Osteocyte (in vitro differentiated cells): ENCODE results near the gene TAF6L. TPM values are rescaled to one million over a fixed set of nuclear protein-coding genes. Genes with fewer than 3 reads are reported as not detected.
A peak's percentile ranks its signal among the peaks of the same experiment; 100 is the strongest.

Experiments used
- DNase-seq: peaks from one replicate; pipeline ENCODE4 v3.0.0; 2021; ENCODE audit warnings: mixed read lengths; ENCODE audit not compliant: unreplicated experiment; ENCODE audit errors: extremely low spot score
- H3K27ac Mint-ChIP-seq: one replicate; pipeline ENCODE4 v1.8.0; 2021; ENCODE audit warnings: mild to moderate bottlenecking, mixed read lengths; ENCODE audit not compliant: unreplicated experiment
- H3K27me3 Mint-ChIP-seq: one replicate; pipeline ENCODE4 v1.8.0; 2021; ENCODE audit warnings: mixed read lengths; ENCODE audit not compliant: unreplicated experiment
- H3K36me3 Mint-ChIP-seq: one replicate; pipeline ENCODE4 v1.8.0; 2021; ENCODE audit warnings: mixed read lengths; ENCODE audit not compliant: unreplicated experiment
- H3K4me1 Mint-ChIP-seq: one replicate; pipeline ENCODE4 v1.8.0; 2021; ENCODE audit warnings: mixed read lengths; ENCODE audit not compliant: unreplicated experiment
- H3K4me3 Mint-ChIP-seq: one replicate; pipeline ENCODE4 v1.8.0; 2021; ENCODE audit warnings: mild to moderate bottlenecking, moderate library complexity, mixed read lengths; ENCODE audit not compliant: unreplicated experiment
- H3K9me3 Mint-ChIP-seq: one replicate; pipeline ENCODE4 v1.8.0; 2021; ENCODE audit warnings: mixed read lengths; ENCODE audit not compliant: unreplicated experiment
- CTCF ChIP-seq: fragments of 200-600 bp; sonication (generic); IDR thresholded peaks from 2 replicates; pipeline ENCODE4 v1.5.0; 2021; ENCODE audit warnings: antibody characterized with exemption, mild to moderate bottlenecking, moderate library complexity
- total RNA-seq: library from RNA; stranded (reverse); gene quantifications from 2 replicates; pipeline ENCODE4 v1.2.1, GENCODE V29; 2021

The TAF6L gene
- total RNA-seq, 1 donor from 2014 or later = 42.8 TPM

- TF ChIP-seq CTCF = no peak
- no peak for DNase-seq
- H3K4me3 Mint-ChIP-seq = no peak overlapping the region
- H3K27ac Mint-ChIP-seq = no peak overlapping the region
- peaks cover 11% of the 10 kb centered on the region for H3K4me1 Mint-ChIP-seq
- no peaks in the 10 kb centered on the region for H3K27me3 Mint-ChIP-seq
- H3K9me3 Mint-ChIP-seq = no peaks in the 10 kb centered on the region
- peaks cover 19% of the 10 kb centered on the region for H3K36me3 Mint-ChIP-seq
Measured at GRCh38 chr11:62782753-62783152, 11.6 kb downstream of the TAF6L start.

- peak overlapping the region; percentile 82 for H3K27ac Mint-ChIP-seq
- peak; percentile 92 for TF ChIP-seq CTCF
- peaks cover 8% of the 10 kb centered on the region for H3K36me3 Mint-ChIP-seq
- H3K27me3 Mint-ChIP-seq = no peaks in the 10 kb centered on the region
- peak overlapping the region; percentile 78 for H3K4me3 Mint-ChIP-seq
- peak; percentile 95 for DNase-seq
- H3K4me1 Mint-ChIP-seq = peaks cover 42% of the 10 kb centered on the region
- H3K9me3 Mint-ChIP-seq = no peaks in the 10 kb centered on the region
Measured at GRCh38 chr11:62786318-62787004, 15.3 kb downstream of the TAF6L start.

GRCh38 chr11:62787005-62787759 is 16.0 kb downstream of the TAF6L start, which contains the start of gene TMEM179B:
TMEM179B (plus strand) TSS chr11:62787402; CDS start chr11:62787432, 30 bp downstream.
- no peaks in the 10 kb centered on the region for H3K9me3 Mint-ChIP-seq
- DNase-seq = peak; percentile 98
- H3K4me1 Mint-ChIP-seq = peaks cover 45% of the 10 kb centered on the region
- TF ChIP-seq CTCF = peak; percentile 44
- H3K4me3 Mint-ChIP-seq = peak within 1 kb of the TSS; percentile 90
- no peaks in the 10 kb centered on the region for H3K27me3 Mint-ChIP-seq
- peaks cover 12% of the 10 kb centered on the region for H3K36me3 Mint-ChIP-seq
- H3K27ac Mint-ChIP-seq = peak within 1 kb of the TSS; percentile 90

DNA sequence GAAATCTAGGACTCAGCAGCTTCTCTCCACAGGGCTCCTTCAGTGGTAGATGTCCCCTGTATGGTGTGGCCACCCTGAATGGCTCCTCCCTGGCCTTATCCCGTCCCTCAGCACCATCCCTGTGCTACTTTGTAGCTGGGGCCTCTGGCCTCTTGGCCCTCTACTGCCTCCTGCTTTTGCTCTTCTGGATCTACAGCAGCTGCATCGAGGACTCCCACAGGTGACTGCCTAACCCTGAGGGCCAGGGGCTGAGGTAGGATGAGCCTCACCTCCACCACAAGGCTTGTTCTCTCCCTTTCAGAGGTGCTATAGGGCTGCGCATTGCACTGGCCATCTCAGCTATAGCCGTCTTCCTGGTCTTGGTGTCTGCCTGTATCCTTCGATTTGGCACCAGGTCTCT is 17.8 kb downstream of the TAF6L start:
- TF ChIP-seq CTCF = no peak
- Mint-ChIP-seq H3K4me3 (peak overlapping the region; percentile 90), H3K36me3 (peaks cover 8% of the 10 kb centered on the region), H3K4me1 (peaks cover 51% of the 10 kb centered on the region), H3K27me3 (no peaks in the 10 kb centered on the region), H3K27ac (peak overlapping the region; percentile 41), H3K9me3 (no peaks in the 10 kb centered on the region)
- no peak for DNase-seq

DNA sequence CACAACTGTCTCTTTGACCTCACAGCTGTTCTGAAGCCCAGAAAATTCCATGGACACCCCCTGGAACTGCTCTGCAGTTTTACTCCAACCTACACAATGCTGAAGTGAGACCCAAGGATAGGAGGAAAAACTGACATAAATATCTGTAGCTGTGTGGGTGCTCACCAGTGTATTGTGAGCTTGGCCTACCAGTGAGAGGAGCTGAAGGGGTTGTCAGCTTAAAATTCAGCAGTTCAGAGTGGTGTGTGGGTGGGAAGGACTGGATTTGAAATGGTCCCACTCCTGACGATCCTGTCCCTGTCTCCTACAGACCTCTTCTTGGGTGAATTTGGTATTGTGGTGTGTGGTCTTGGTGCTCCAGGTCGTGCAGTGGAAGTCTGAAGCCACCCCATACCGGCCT is 18.4 kb downstream of the TAF6L start:
- peaks cover 13% of the 10 kb centered on the region for H3K36me3 Mint-ChIP-seq
- H3K27me3 Mint-ChIP-seq = no peaks in the 10 kb centered on the region
- peak overlapping the region; percentile 34 for H3K27ac Mint-ChIP-seq
- no peak for DNase-seq
- H3K9me3 Mint-ChIP-seq = no peaks in the 10 kb centered on the region
- TF ChIP-seq CTCF = no peak
- H3K4me3 Mint-ChIP-seq = peak overlapping the region; percentile 90
- peaks cover 51% of the 10 kb centered on the region for H3K4me1 Mint-ChIP-seq
